ENCODE data around the gene DCAF7.

DCAF7 gene

GRCh38 chr17:63544467-63545301 lies 5.6 kb upstream of the DCAF7 start:
- DNase-seq (ENCODE audit: low read depth in 2 of 2) = no peak

DNA sequence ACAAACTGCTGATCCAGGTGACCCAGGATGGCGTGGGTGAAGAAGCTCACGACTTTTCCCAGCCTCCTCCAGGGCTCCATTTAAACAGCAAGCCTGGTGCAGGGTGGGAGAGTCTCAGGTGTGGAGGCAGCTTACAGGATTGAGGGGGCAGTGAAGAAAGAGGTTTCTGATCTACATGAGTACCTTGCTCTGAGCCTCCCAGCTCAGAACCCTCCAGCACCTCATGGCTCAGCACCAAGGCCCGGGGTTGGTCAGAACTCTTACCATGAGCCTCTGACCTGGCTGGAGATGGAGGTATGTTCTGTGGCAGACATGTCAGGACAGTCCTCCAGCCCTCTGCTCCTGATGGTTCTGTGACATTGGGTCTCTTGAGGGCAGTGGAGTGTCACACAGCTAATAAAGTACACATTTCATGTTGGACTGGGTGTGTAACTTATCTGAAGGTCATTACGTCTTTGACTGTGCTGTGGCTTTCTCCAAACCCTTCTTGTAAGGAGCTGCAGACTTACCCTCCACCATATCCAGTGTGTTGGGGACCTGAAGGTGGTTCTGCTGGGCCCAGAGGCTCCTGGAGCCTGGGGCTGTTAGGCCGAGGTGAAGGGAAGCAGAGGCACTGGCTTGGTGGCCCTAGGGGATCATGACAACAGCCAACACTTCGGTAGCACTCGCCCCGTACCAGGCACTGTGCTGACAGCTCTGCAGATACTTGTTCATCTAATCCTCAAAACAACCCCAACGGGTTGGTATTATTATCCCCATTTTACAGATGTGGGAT lies 3.8 kb upstream of the DCAF7 start:
- DNase-seq (ENCODE audit: low read depth in 2 of 2) = no peak

DNA sequence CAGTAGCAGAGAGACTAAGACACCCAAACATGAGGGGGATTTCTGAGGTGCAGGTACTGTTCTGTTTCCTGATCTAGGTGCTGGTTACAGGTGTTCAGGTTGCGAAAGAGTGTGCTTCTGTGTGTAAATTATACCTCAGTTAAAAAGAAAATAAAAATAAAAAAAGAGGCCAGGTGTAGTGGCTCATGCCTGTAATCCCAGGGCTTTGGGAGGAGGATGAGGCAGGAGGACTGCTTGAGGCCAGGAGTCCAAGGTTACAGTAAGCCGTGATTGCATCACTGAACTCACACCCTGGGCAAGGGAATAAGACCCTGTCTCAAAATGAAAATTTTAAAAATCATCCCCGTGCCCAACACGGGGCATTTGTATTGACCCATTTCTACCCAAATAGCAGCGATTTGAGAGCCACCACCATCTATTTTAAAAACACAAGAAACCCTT lies 3.2 kb upstream of the DCAF7 start:
- DNase-seq (ENCODE audit: low read depth in 2 of 2) = no peak

GRCh38 chr17:63549289-63549945 lies 860 bp upstream of the DCAF7 start:
- no peak for DNase-seq (ENCODE audit: low read depth in 2 of 2)

GRCh38 chr17:63550817-63551639 lies 751 bp downstream of the DCAF7 start:
- DNase-seq (ENCODE audit: low read depth in 2 of 2) = no peak

DNA sequence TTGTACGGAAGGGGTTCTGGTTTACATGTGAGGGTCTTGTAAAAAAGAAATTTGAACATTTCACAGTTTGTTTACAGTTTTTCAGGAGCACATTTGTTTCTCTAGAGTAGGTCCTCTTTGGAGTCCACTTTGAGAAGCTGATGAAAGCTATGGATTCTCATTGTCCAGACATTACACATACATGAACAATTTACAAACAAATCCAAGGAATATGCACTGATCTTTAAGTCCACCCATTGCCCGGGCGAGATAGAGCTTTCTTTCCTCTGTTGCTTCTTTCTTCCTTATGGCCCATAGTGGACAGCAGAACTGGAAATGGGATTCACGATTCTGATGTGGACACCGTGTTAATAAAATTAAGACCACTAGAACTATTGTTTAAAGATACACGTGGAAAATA lies 1.9 kb downstream of the DCAF7 start:
- no peak for DNase-seq (ENCODE audit: low read depth in 2 of 2)

DNA sequence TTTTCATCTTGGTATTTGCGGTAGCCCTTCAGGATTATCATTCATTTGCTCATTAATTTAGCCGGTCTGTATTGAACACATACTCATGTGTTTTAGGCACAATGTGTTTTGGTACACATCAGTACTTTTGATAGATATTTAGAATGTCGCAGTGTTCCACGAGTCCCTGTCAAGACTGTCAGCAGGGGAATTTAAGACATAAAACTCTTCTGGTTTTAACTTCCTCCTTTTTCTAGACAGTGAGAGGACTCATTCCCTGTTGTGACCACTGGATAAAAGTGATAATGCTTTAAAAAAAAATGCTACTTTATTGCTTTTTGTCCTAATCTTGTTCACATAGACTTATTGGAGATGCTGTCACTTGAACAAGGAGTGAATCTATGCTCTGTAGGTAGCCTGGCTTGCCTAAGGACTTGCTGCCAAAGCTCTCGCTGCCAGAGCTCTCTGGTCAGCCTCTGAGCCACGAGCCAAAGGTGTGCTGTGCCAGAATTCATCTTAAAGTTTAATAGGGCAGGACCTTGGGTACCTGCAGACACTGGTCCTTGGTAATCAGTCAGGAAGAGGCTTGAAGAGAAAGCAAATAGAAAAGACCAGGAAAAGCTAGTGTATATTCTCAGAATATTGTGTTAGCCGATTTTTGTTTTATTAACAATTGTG lies 5.4 kb downstream of the DCAF7 start:
- no peak for DNase-seq (ENCODE audit: low read depth in 2 of 2)

DNA sequence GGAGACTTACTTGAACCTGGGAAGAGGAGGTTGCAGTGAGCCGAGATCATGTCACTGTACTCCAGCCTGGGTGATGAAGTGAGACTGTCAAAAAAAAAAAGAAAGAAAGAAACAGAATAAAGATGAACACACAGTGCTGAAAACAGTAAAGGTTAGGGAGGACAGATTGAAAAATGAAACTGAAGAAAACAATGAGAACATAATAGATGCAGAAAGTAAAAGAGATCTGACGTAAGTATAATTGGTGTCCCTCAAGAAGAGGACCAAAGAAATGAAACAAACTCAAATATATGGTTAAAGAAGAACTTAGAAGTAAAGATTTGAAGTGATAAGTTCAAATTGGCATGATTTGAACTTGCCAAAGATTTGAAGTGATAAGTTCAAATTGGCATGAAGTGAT lies 7.1 kb downstream of the DCAF7 start:
- DNase-seq (ENCODE audit: low read depth in 2 of 2) = no peak

- no peak for DNase-seq (ENCODE audit: low read depth in 2 of 2)
Measured at GRCh38 chr17:63558441-63558840, 8.2 kb downstream of the DCAF7 start.

DNA sequence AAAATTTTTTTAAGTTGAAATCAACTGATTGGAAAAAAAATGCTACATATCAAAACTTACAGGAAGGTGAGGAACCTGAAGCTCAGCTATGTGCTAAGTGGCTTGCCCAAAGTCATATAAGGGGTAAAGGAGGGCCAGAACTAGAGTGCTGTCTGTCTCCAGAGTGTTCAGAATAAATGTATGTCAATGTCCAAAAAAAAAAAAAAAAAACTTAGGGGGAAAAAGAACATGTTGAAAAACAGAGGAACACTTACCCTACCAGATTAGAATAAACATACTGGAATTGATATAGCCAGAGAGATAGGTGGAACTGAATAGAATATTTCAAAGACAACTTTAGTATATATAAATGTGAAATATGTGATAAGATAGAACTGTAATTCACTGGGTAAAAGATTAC lies 11.5 kb downstream of the DCAF7 start:
- DNase-seq (ENCODE audit: low read depth in 2 of 2) = no peak

GRCh38 chr17:63563339-63563738 lies 13.1 kb downstream of the DCAF7 start:
- no peak for DNase-seq (ENCODE audit: low read depth in 2 of 2)

GRCh38 chr17:63564562-63564961 lies 14.3 kb downstream of the DCAF7 start:
- DNase-seq (ENCODE audit: low read depth in 2 of 2) = no peak

- no peak for DNase-seq (ENCODE audit: low read depth in 2 of 2)
Measured at GRCh38 chr17:63567229-63567628, 17.0 kb downstream of the DCAF7 start.

- no peak for DNase-seq (ENCODE audit: low read depth in 2 of 2)
Measured at GRCh38 chr17:63568563-63568962, 18.3 kb downstream of the DCAF7 start.

GRCh38 chr17:63571632-63572310 lies 21.5 kb downstream of the DCAF7 start:
- peak; percentile 36 to 38 for DNase-seq (ENCODE audit: low read depth in 2 of 2)

- no peak for DNase-seq (ENCODE audit: low read depth in 2 of 2)
Measured at GRCh38 chr17:63573634-63574033, 23.4 kb downstream of the DCAF7 start.

DNA sequence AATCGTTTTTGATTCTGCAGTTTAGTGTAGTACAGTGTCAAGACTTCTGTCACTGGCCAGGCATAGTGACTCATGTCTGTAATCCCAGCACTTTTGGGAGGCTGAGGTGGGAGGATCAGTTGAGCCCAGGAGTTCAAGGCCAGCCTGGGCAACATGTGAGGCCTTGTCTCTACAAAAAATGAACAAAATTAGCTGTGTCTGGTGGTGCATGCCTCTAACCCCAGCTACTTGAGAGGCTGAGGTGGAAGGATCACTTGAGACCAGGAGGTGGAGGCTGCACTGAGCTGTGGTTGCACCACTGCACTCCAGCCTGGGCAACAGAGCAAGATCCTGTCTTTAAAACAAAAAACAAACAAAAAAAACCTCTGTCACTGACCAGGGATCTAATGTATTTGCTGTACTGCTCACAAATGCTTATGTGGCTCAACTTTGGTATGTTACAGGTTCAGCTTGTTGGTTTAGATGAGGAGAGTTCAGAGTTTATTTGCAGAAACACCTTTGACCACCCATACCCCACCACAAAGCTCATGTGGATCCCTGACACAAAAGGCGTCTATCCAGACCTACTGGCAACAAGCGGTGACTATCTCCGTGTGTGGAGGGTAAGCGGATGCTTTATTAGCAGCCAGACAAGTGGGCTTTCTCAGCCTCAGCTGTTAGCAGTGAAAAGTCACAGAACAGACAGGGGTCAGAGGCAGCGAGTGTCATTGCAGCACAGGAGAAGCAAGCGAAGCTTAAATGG lies 27.9 kb downstream of the DCAF7 start:
- DNase-seq (ENCODE audit: low read depth in 2 of 2) = no peak

DNA sequence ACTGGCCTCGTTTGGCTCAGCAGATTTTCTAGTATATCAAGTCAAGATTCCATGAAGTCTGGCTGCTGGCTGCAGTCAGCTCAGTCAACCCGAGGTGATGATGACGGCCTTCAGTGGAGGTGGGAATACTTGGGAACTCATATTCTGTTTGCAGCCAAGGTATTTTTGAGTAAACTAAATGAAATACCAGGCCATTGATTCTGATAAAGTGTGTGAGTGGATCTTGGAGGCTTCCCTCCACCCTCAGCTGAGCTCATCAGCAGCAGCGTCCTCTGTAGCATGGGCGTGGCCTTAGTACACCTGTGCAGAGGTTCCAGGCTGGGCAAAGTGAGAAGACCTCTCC lies 28.5 kb downstream of the DCAF7 start:
- DNase-seq (ENCODE audit: low read depth in 2 of 2) = no peak

GRCh38 chr17:63579633-63580032 lies 29.4 kb downstream of the DCAF7 start:
- DNase-seq (ENCODE audit: low read depth in 2 of 2) = no peak

GRCh38 chr17:63587770-63588169 lies 37.5 kb downstream of the DCAF7 start:
- DNase-seq (ENCODE audit: low read depth in 2 of 2) = no peak

Data from fibroblast of skin of left biceps (primary cell).